GM12878 (cell line): ENCODE measurements around the gene SLC34A1. TPM values are rescaled to one million over a fixed set of nuclear protein-coding genes. Genes with fewer than 3 reads are reported as not detected.

ENCODE experiments used
- ATAC-seq: fragments of 200-7000 bp; cut with Tn5 transposase; 3 replicates; pipeline ENCODE4 v1.9.1; 2020; ENCODE audit warnings: mild to moderate bottlenecking, moderate library complexity
- BruUV-seq: library from RNA; stranded (reverse); fragments of 400-500 nt; replicated peaks from 2 replicates; lab custom pipeline; 2021; lab: Mats Ljungman, UMichigan
- CTCF ChIA-PET: fragments of 300-600 bp; sonication (Branson Sonifier 250); formaldehyde crosslinking; extraction: SDS; loops from one replicate; lab custom pipeline; 2021; ENCODE audit warnings: inconsistent platforms; lab: Yijun Ruan, JAX
- POLR2A ChIA-PET: fragments of 350-600 bp; formaldehyde crosslinking; extraction: SDS; loops from one replicate; lab custom pipeline; 2021; ENCODE audit warnings: inconsistent platforms; lab: Charles Lee
- RAD21 ChIA-PET: fragments of 300-600 bp; sonication (Branson Sonifier 250); formaldehyde crosslinking; loops from one replicate; lab custom pipeline; 2023; ENCODE audit warnings: antibody characterized with exemption; ENCODE audit not compliant: unreplicated experiment; lab: Charles Lee
- SMC1A ChIA-PET: fragments of 300-600 bp; sonication (Branson Sonifier 250); formaldehyde crosslinking; loops from one replicate; lab custom pipeline; 2023; ENCODE audit not compliant: unreplicated experiment, uncharacterized antibody; lab: Charles Lee
- DNase-seq: peaks from one replicate; pipeline ENCODE4 v3.0.0-alpha.2; 2011; ENCODE audit warnings: low read depth, low spot score
- FAIRE-seq: peaks from 3 replicates; lab custom pipeline; 2011; peaks lifted over from hg19 to GRCh38; lab: Jason Lieb, UNC
- H2AFZ ChIP-seq: 2 replicates; pipeline ENCODE4 v1.6.0; 2011; ENCODE audit warnings: low read depth, low read length, control low read depth; ENCODE audit not compliant: control insufficient read depth
- H3K27ac ChIP-seq: 2 replicates; pipeline ENCODE4 v1.5.1; 2011; ENCODE audit warnings: control low read depth; ENCODE audit not compliant: control insufficient read depth, insufficient read depth
- H3K27me3 ChIP-seq, 2 experiments: replicated peaks in 1 of 2; 2 replicates each; pipeline versions ENCODE4 v1.6.0 to v1.6.1; 2011; ENCODE audit warnings: low read length in 1 of 2; ENCODE audit not compliant: control insufficient read depth in 2 of 2, insufficient read depth in 2 of 2
- H3K36me3 ChIP-seq, 2 experiments: 2 replicates each; pipeline ENCODE4 v1.5.1; 2011; ENCODE audit warnings: low read length in 1 of 2; ENCODE audit not compliant: control insufficient read depth in 2 of 2, insufficient read depth in 2 of 2
- H3K4me1 ChIP-seq: 2 replicates; pipeline ENCODE4 v1.6.1; 2011; ENCODE audit warnings: mild to moderate bottlenecking, low read length, moderate library complexity, mixed read lengths; ENCODE audit not compliant: control insufficient read depth, insufficient read depth
- H3K4me2 ChIP-seq: 2 replicates; pipeline ENCODE4 v1.6.0; 2011; ENCODE audit warnings: control low read depth; ENCODE audit not compliant: control insufficient read depth, insufficient read depth
- H3K4me3 ChIP-seq: fragments of 200-600 bp; sonication (generic); 2 replicates; pipeline ENCODE4 v1.5.1; 2016
- H3K79me2 ChIP-seq: 2 replicates; pipeline ENCODE4 v1.6.0; 2011; ENCODE audit warnings: low read length; ENCODE audit not compliant: control insufficient read depth, insufficient read depth
- H3K9ac ChIP-seq: 2 replicates; pipeline ENCODE4 v1.8.0; 2011; ENCODE audit warnings: low read length, control low read depth, mixed read lengths; ENCODE audit not compliant: control insufficient read depth, insufficient read depth
- H3K9me3 ChIP-seq: replicated peaks from 3 replicates; pipeline ENCODE4 v1.5.1; 2011; ENCODE audit warnings: mild to moderate bottlenecking, low read length; ENCODE audit not compliant: control insufficient read depth, insufficient read depth
- H4K20me1 ChIP-seq: 2 replicates; pipeline ENCODE4 v1.6.0; 2011; ENCODE audit not compliant: control insufficient read depth, insufficient read depth
- ASH2L ChIP-seq: fragments of 300-600, 200-600 bp; sonication (generic); IDR thresholded peaks from 2 replicates; pipeline ENCODE4 v1.6.1; 2017; ENCODE audit warnings: low read depth, mild to moderate bottlenecking, borderline replicate concordance
- CHD2 ChIP-seq: IDR thresholded peaks from 2 replicates; pipeline ENCODE4 v1.6.1; 2011; ENCODE audit warnings: low read depth, low read length, improper control_type of control experiment, borderline replicate concordance
- CREB1 ChIP-seq: IDR thresholded peaks from 2 replicates; pipeline ENCODE4 v1.6.1; 2012; ENCODE audit warnings: low read depth, mild to moderate bottlenecking, inconsistent platforms
- KAT2A ChIP-seq: conservative IDR thresholded peaks from 2 replicates; pipeline ENCODE4 v1.6.1; 2011; ENCODE audit warnings: low read depth, low read length; ENCODE audit not compliant: control insufficient read depth
- MTA3 ChIP-seq: IDR thresholded peaks from 2 replicates; pipeline ENCODE4 v1.6.1; 2012; ENCODE audit warnings: low read length, inconsistent platforms, borderline replicate concordance
- NBN ChIP-seq: fragments of 450-650 bp; IDR thresholded peaks from 2 replicates; pipeline ENCODE4 v1.6.1; 2016
- PBX3 ChIP-seq: IDR thresholded peaks from 2 replicates; pipeline ENCODE4 v1.6.1; 2011; ENCODE audit warnings: mild to moderate bottlenecking, low read depth, low read length, moderate library complexity; ENCODE audit not compliant: insufficient replicate concordance
- SMAD5 ChIP-seq: IDR thresholded peaks from 2 replicates; pipeline ENCODE4 v1.6.1; 2016; ENCODE audit warnings: antibody characterized with exemption, low read depth
- SRF ChIP-seq, 2 experiments: IDR thresholded peaks; 2 replicates each; pipeline ENCODE4 v1.6.1; 2011; ENCODE audit warnings: low read depth in 2 of 2, low read length in 2 of 2, mild to moderate bottlenecking in 1 of 2, moderate library complexity in 1 of 2
- SUZ12 ChIP-seq: fragments of 200-600 bp; sonication (generic); IDR thresholded peaks from one replicate; pipeline ENCODE4 v1.6.1; 2018; ENCODE audit warnings: antibody characterized with exemption, mild to moderate bottlenecking; ENCODE audit not compliant: unreplicated experiment
- TARDBP ChIP-seq: IDR thresholded peaks from 2 replicates; pipeline ENCODE4 v1.6.1; 2016; ENCODE audit warnings: borderline replicate concordance
- ZNF217 ChIP-seq: fragments of 450-650 bp; IDR thresholded peaks from 2 replicates; pipeline ENCODE4 v1.6.1; 2017; ENCODE audit warnings: antibody characterized with exemption, mild to moderate bottlenecking
- WGBS: methylation state at CpG from one replicate; pipeline ENCODE4 v1.1.6; 2016; ENCODE audit warnings: low lambda C conversion rate; ENCODE audit not compliant: insufficient replicate concordance, insufficient coverage; ENCODE audit errors: missing lambda C conversion rate; 5-methylcytosine and 5-hydroxymethylcytosine counted together
- in situ Hi-C: fragments of 300-500 bp; cut with MboI; formaldehyde crosslinking; loops from 9 replicates; pipeline ENCODE4 v1.14.3; 2018; ENCODE audit warnings: mixed read lengths
- intact Hi-C: fragments of 100-400 bp; cut with micrococcal nuclease; formaldehyde crosslinking; loops from one replicate; pipeline ENCODE4 v1.14.2; 2022; ENCODE audit not compliant: unreplicated experiment
- polyA plus RNA-seq, 11 experiments: library from polyadenylated mRNA; depleted of rRNA in 4 of 11; unstranded in 6 of 11; stranded (reverse) in 5 of 11; fragments of >200 nt; fragmentation: Nextera tagmentation in 4 of 11; fragmentation: Illumina TruSeq in 1 of 11; extraction: Ambion mirVana in 4 of 11; extraction: Trizol in 1 of 11; gene quantifications; 1 replicate in 1 of 11; 2 replicates in 10 of 11; pipeline versions ENCODE4 v1.2.1 to v1.2.3, GENCODE V29; 2011 to 2016; ENCODE audit warnings: inconsistent platforms in 2 of 11, missing spikeins in 2 of 11, low read depth in 1 of 11
- total RNA-seq, 4 experiments: library from RNA; depleted of rRNA in 3 of 4; stranded (reverse); fragments of >200 nt in 3 of 4; fragmentation: Illumina TruSeq in 1 of 4; extraction: Trizol in 1 of 4; gene quantifications; 2 replicates each; pipeline versions ENCODE4 v1.2.1 to v1.2.3, GENCODE V29; 2013 to 2021

The SLC34A1 gene
- total and polyA plus RNA-seq, 10 of the 15 experiments (the other 5 are each of a cell fraction or from before 2014, with no cell fraction given), result 0.03 to 0.14 (median 0.09) TPM; not detected in 2

GRCh38 chr5:177349762-177350161 is 34.5 kb upstream of the SLC34A1 start:
- 56% methylated on average over 5 of the region's 5 CpGs for WGBS
- Histone ChIP-seq H3K9me3 (no peaks in the 10 kb centered on the region), H2AFZ (no peak overlapping the region), H3K27me3 (no peaks in the 10 kb centered on the region), H4K20me1 (0 out of 2 replicates have a peak, but pooled peaks cover 3% of the 10 kb centered on the region), H3K4me3 (peak overlapping the region; percentile 98), H3K36me3 (peaks cover 0 to 11% of the 10 kb centered on the region in 2 experiments; a peak in 2 of 4 replicates), H3K9ac (peak overlapping the region; percentile 91), H3K4me1 (peaks cover 13% of the 10 kb centered on the region), H3K4me2 (peak overlapping the region; percentile 90), H3K79me2 (peaks cover 51% of the 10 kb centered on the region), H3K27ac (no peak overlapping the region)
- intact Hi-C loops, result no loop called here
- DNase-seq (no peak), ATAC-seq (no peak), FAIRE-seq (no peak)
- no TSS peak for BruUV-seq
- ChIA-PET CTCF (interaction anchor here (1.3 to 7.2 kb wide), 6 partner anchors 23 to 106 kb away, joined by 4 to 46 read pairs (median 8); no protein-coding TSS in a partner anchor), POLR2A (interaction anchor here (0.8 to 3.2 kb wide), 2 partner anchors 9 to 11 kb away, joined by 3 to 22 read pairs; no protein-coding TSS in a partner anchor), RAD21 (interaction anchor here (1.2 to 2.1 kb wide), 2 partner anchors 29 to 33 kb away, joined by 3 to 6 read pairs; no protein-coding TSS in a partner anchor), SMC1A (interaction anchor here (1.2 to 1.8 kb wide), 3 partner anchors 8 to 40 kb away, joined by 4 to 8 read pairs (median 7); partner anchors contain the start of gene RGS14)
- in situ Hi-C loops, result no loop called here
- TF ChIP-seq SUZ12 (no peak), SMAD5 (no peak), SRF (IDR thresholded peaks at IDR 0.05; ENCODE audit: low read depth in 2 of 2, low read length in 2 of 2) (no peak), ZNF217 (no peak)

GRCh38 chr5:177350776-177351391 is 33.4 kb upstream of the SLC34A1 start:
- peaks cover 47% of the 10 kb centered on the region for H3K79me2 ChIP-seq
- TF ChIP-seq NBN (no peak), CHD2 (no peak), MTA3 (0 out of 2 replicates have a peak, but pooled peaks have one; percentile 50), TARDBP (no peak), KAT2A (no peak), ASH2L (no peak), CREB1 (no peak), PBX3 (no peak)
- ATAC-seq, result no peak; the same call in 2 of the 3 replicates
- in situ Hi-C loops, result no loop called here
- intact Hi-C loops, result no loop called here
- peak overlapping the region; percentile 98 for H3K4me3 ChIP-seq
- H3K36me3 ChIP-seq, result peaks cover 0 to 11% of the 10 kb centered on the region in 2 experiments; a peak in 1 of 4 replicates
- ChIA-PET RAD21 (interaction anchor here (0.8 to 2.9 kb wide), 8 partner anchors 11 to 105 kb away, joined by 3 to 20 read pairs (median 5); no protein-coding TSS in a partner anchor), CTCF (interaction anchor here (0.7 to 7.2 kb wide), 14 partner anchors 11 to 150 kb away, joined by 3 to 46 read pairs (median 6); no protein-coding TSS in a partner anchor), POLR2A (interaction anchor here (0.6 to 3.2 kb wide), 4 partner anchors 10 to 46 kb away, joined by 3 to 22 read pairs (median 10); no protein-coding TSS in a partner anchor), SMC1A (interaction anchor here (0.8 to 3.4 kb wide), 11 partner anchors 10 to 53 kb away, joined by 3 to 20 read pairs (median 4); no protein-coding TSS in a partner anchor)
- no peaks in the 10 kb centered on the region for H3K27me3 ChIP-seq
- H3K27ac ChIP-seq, result peak overlapping the region; percentile 89
- 0 out of 2 replicates have a peak, but pooled peaks cover 3% of the 10 kb centered on the region for H4K20me1 ChIP-seq
- H3K4me1 ChIP-seq, result peaks cover 15% of the 10 kb centered on the region
- peaks cover 3% of the 10 kb centered on the region; the same call in 1 of the 3 replicates for H3K9me3 ChIP-seq
- 4% methylated on average over 19 of the region's 19 CpGs for whole genome bisulfite sequencing
- peak overlapping the region; percentile 90 for H3K4me2 ChIP-seq
- H2AFZ ChIP-seq, result peak overlapping the region; percentile 86; the same call in 1 of the 2 replicates
- BruUV-seq, result no TSS peak
- DNase-seq, result no peak
- peak overlapping the region; percentile 91 for H3K9ac ChIP-seq
- FAIRE-seq, result peak; percentile 7
